GM23338 (cell line): ENCODE data around the gene ZNF480. TPM values are rescaled to one million over a fixed set of nuclear protein-coding genes. Genes with fewer than 3 reads are reported as not detected.

Source experiments
- ATAC-seq: fragments of 200-7000 bp; cut with Tn5 transposase; 3 replicates; pipeline ENCODE4 v1.9.1; 2020
- DNase-seq: peaks from one replicate; pipeline ENCODE4 v3.0.0-alpha.2; 2015; ENCODE audit warnings: low spot score
- H2AFZ ChIP-seq: fragments of 200-600 bp; sonication (generic); 2 replicates; pipeline ENCODE4 v1.8.0; 2016; ENCODE audit warnings: antibody characterized with exemption, mild to moderate bottlenecking, moderate library complexity
- H3F3A ChIP-seq: fragments of 200-600 bp; sonication (generic); replicated peaks from 2 replicates; pipeline ENCODE4 v1.8.0; 2017; ENCODE audit warnings: antibody characterized with exemption, mixed run types, low read depth
- H3K27ac ChIP-seq: fragments of 200-600 bp; sonication (generic); 2 replicates; pipeline ENCODE4 v1.6.1; 2016; ENCODE audit warnings: low read depth
- H3K27me3 ChIP-seq: fragments of 200-600 bp; sonication (generic); 2 replicates; pipeline ENCODE4 v1.8.0; 2016; ENCODE audit warnings: mild to moderate bottlenecking, mixed run types, moderate library complexity; ENCODE audit not compliant: insufficient read depth
- H3K36me3 ChIP-seq: fragments of 200-600 bp; sonication (generic); 2 replicates; pipeline ENCODE4 v1.8.0; 2016; ENCODE audit warnings: mild to moderate bottlenecking; ENCODE audit not compliant: insufficient read depth
- H3K4me1 ChIP-seq: fragments of 200-600 bp; sonication (generic); 2 replicates; pipeline ENCODE4 v1.8.0; 2016; ENCODE audit warnings: mild to moderate bottlenecking, moderate library complexity; ENCODE audit not compliant: insufficient read depth
- H3K4me2 ChIP-seq: fragments of 200-600 bp; sonication (generic); 2 replicates; pipeline ENCODE4 v1.7.1; 2017; ENCODE audit warnings: mixed run types
- H3K4me3 ChIP-seq: fragments of 200-600 bp; sonication (generic); 2 replicates; pipeline ENCODE4 v1.6.1; 2016; ENCODE audit warnings: mixed run types
- H3K79me2 ChIP-seq: fragments of 200-600 bp; sonication (generic); replicated peaks from 2 replicates; pipeline ENCODE4 v1.8.0; 2017; ENCODE audit warnings: mild to moderate bottlenecking; ENCODE audit not compliant: insufficient read depth
- H3K9me2 ChIP-seq: fragments of 200-600 bp; sonication (generic); 2 replicates; pipeline ENCODE4 v1.8.0; 2017; ENCODE audit not compliant: insufficient read depth
- H4K20me1 ChIP-seq: fragments of 200-600 bp; sonication (generic); replicated peaks from 2 replicates; pipeline ENCODE4 v1.8.0; 2017; ENCODE audit warnings: mild to moderate bottlenecking; ENCODE audit not compliant: insufficient read depth
- H3K27ac Mint-ChIP-seq: 2 replicates; pipeline ENCODE4 v1.8.0; 2020; ENCODE audit warnings: inconsistent platforms, mild to moderate bottlenecking, moderate library complexity, mixed read lengths
- H3K27me3 Mint-ChIP-seq: 3 replicates; pipeline ENCODE4 v1.8.0; 2022; ENCODE audit warnings: low read depth, mild to moderate bottlenecking, moderate library complexity, mixed read lengths, inconsistent platforms; ENCODE audit not compliant: insufficient read depth, poor library complexity
- H3K36me3 Mint-ChIP-seq: 3 replicates; pipeline ENCODE4 v1.8.0; 2021; ENCODE audit warnings: low read depth, mild to moderate bottlenecking, inconsistent platforms, moderate library complexity, mixed read lengths
- H3K4me1 Mint-ChIP-seq: 3 replicates; pipeline ENCODE4 v1.8.0; 2020; ENCODE audit warnings: mild to moderate bottlenecking, inconsistent platforms, mixed read lengths
- H3K4me3 Mint-ChIP-seq: 3 replicates; pipeline ENCODE4 v1.8.0; 2021; ENCODE audit warnings: moderate library complexity, mild to moderate bottlenecking, inconsistent platforms, mixed read lengths
- H3K9me3 Mint-ChIP-seq: 3 replicates; pipeline ENCODE4 v1.8.0; 2020; ENCODE audit warnings: moderate library complexity, mild to moderate bottlenecking, inconsistent platforms, mixed read lengths
- CREB1 ChIP-seq: fragments of 250-450 bp; sonication (Bioruptor Pico); IDR thresholded peaks from 2 replicates; pipeline ENCODE4 v1.5.0; 2020; ENCODE audit warnings: low read depth, mild to moderate bottlenecking, moderate library complexity
- EZH2 ChIP-seq: fragments of 200-600 bp; sonication (generic); IDR thresholded peaks from one replicate; pipeline ENCODE4 v1.8.0; 2017; ENCODE audit warnings: antibody characterized with exemption, mild to moderate bottlenecking, low read depth; ENCODE audit not compliant: unreplicated experiment
- JUNB ChIP-seq: IDR thresholded peaks from one replicate; pipeline ENCODE4 v1.6.1; 2016; ENCODE audit warnings: antibody characterized with exemption; ENCODE audit not compliant: unreplicated experiment
- NANOG ChIP-seq: IDR thresholded peaks from 2 replicates; pipeline ENCODE4 v1.6.1; 2016; ENCODE audit warnings: antibody characterized with exemption, borderline replicate concordance
- POLR2AphosphoS5 ChIP-seq: IDR thresholded peaks from 2 replicates; pipeline ENCODE4 v1.6.1; 2016; ENCODE audit warnings: antibody characterized with exemption, low read depth
- STAT1 ChIP-seq: IDR thresholded peaks from one replicate; pipeline ENCODE4 v1.6.1; 2016; ENCODE audit warnings: antibody characterized with exemption; ENCODE audit not compliant: unreplicated experiment
- ZNF114 ChIP-seq: fragments of 250-450 bp; sonication (Bioruptor Pico); IDR thresholded peaks from 2 replicates; pipeline ENCODE4 v1.5.0; 2020; ENCODE audit warnings: mild to moderate bottlenecking, moderate library complexity
- ZNF331 ChIP-seq: fragments of 250-450 bp; sonication (Bioruptor Pico); IDR thresholded peaks from 2 replicates; pipeline ENCODE4 v1.5.0; 2020; ENCODE audit warnings: low read depth, mild to moderate bottlenecking, moderate library complexity
- polyA plus RNA-seq: library from polyadenylated mRNA; unstranded; fragments of >200 nt; fragmentation: Nextera tagmentation; extraction: Ambion mirVana; gene quantifications from 2 replicates; pipeline ENCODE4 v1.2.1, GENCODE V29; 2016
- total RNA-seq: library from RNA; depleted of rRNA; stranded (reverse); fragments of >200 nt; shearing (Covaris generic); gene quantifications from 2 replicates; pipeline ENCODE4 v1.2.3, GENCODE V29; 2014
- TF ChIP-seq, protein P1 (sequence below): IDR thresholded peaks from one replicate; pipeline ENCODE4 v1.6.1; 2018; ENCODE audit warnings: antibody characterized with exemption; ENCODE audit not compliant: unreplicated experiment
- TF ChIP-seq, protein P2 (sequence below), 2 experiments: fragments of 200-600 bp in 1 of 2; sonication (generic) in 1 of 2; conservative IDR thresholded peaks; 2 replicates each; pipeline versions ENCODE4 v1.5.1 to v1.6.1; 2016 to 2017; ENCODE audit warnings: antibody characterized with exemption in 2 of 2, low read depth in 2 of 2, mild to moderate bottlenecking in 2 of 2, moderate library complexity in 1 of 2
- TF ChIP-seq, protein P3 (sequence below): fragments of 250-450 bp; sonication (Bioruptor Pico); IDR thresholded peaks from 2 replicates; pipeline ENCODE4 v1.5.0; 2020; ENCODE audit warnings: mild to moderate bottlenecking, moderate library complexity
- TF ChIP-seq, protein P4 (sequence below): IDR thresholded peaks from 2 replicates; pipeline ENCODE4 v1.6.1; 2016; ENCODE audit warnings: antibody characterized with exemption

ZNF480 gene
- total and polyA plus RNA-seq, 2 experiments from 2014 or later = 34.1 to 37.9 TPM

DNA sequence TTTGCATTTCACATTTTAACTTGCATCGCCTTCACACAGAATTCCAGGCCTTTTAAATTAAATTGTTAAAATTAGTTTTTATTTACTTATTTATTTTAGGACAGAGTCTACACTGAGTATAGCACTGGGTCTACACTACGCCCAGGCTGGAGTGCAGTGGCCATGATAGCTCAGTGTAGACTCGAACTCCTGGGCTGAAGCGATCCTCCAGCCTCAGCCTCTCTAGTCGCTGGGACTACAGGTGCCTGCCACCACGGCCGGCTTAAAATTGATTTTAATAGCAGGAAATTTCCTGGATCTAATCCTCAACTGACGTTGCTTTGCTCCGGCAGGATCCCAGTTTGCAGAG, 38.8 kb downstream of the ZNF480 start:
- H3K36me3 ChIP-seq = no peaks in the 10 kb centered on the region

More for the DNA sequence above, 38.8 kb downstream of the ZNF480 start:
- Mint-ChIP-seq H3K9me3 (peaks cover 46% of the 10 kb centered on the region), H3K27me3 (peaks cover 14% of the 10 kb centered on the region), H3K4me3 (peak overlapping the region; percentile 86), H3K27ac (peak overlapping the region; percentile 95), H3K36me3 (peaks cover 32% of the 10 kb centered on the region), H3K4me1 (no peaks in the 10 kb centered on the region; the same call in 1 of the 3 replicates)
- no peak overlapping the region for H3K27ac ChIP-seq
- no peaks in the 10 kb centered on the region for H3K4me1 ChIP-seq
- peak overlapping the region; percentile 97 for H3K4me2 ChIP-seq
- no peaks in the 10 kb centered on the region for H4K20me1 ChIP-seq
- H3K79me2 ChIP-seq = no peaks in the 10 kb centered on the region
- TF ChIP-seq, protein P1, sequence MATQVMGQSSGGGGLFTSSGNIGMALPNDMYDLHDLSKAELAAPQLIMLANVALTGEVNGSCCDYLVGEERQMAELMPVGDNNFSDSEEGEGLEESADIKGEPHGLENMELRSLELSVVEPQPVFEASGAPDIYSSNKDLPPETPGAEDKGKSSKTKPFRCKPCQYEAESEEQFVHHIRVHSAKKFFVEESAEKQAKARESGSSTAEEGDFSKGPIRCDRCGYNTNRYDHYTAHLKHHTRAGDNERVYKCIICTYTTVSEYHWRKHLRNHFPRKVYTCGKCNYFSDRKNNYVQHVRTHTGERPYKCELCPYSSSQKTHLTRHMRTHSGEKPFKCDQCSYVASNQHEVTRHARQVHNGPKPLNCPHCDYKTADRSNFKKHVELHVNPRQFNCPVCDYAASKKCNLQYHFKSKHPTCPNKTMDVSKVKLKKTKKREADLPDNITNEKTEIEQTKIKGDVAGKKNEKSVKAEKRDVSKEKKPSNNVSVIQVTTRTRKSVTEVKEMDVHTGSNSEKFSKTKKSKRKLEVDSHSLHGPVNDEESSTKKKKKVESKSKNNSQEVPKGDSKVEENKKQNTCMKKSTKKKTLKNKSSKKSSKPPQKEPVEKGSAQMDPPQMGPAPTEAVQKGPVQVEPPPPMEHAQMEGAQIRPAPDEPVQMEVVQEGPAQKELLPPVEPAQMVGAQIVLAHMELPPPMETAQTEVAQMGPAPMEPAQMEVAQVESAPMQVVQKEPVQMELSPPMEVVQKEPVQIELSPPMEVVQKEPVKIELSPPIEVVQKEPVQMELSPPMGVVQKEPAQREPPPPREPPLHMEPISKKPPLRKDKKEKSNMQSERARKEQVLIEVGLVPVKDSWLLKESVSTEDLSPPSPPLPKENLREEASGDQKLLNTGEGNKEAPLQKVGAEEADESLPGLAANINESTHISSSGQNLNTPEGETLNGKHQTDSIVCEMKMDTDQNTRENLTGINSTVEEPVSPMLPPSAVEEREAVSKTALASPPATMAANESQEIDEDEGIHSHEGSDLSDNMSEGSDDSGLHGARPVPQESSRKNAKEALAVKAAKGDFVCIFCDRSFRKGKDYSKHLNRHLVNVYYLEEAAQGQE = no peak
- TF ChIP-seq ZNF114 (no peak), CREB1 (CRISPR knock-in tag) (no peak), EZH2 (no peak), POLR2AphosphoS5 (no peak), ZNF331 (no peak), JUNB (no peak), NANOG (no peak), STAT1 (no peak)
- TF ChIP-seq, protein P2, sequence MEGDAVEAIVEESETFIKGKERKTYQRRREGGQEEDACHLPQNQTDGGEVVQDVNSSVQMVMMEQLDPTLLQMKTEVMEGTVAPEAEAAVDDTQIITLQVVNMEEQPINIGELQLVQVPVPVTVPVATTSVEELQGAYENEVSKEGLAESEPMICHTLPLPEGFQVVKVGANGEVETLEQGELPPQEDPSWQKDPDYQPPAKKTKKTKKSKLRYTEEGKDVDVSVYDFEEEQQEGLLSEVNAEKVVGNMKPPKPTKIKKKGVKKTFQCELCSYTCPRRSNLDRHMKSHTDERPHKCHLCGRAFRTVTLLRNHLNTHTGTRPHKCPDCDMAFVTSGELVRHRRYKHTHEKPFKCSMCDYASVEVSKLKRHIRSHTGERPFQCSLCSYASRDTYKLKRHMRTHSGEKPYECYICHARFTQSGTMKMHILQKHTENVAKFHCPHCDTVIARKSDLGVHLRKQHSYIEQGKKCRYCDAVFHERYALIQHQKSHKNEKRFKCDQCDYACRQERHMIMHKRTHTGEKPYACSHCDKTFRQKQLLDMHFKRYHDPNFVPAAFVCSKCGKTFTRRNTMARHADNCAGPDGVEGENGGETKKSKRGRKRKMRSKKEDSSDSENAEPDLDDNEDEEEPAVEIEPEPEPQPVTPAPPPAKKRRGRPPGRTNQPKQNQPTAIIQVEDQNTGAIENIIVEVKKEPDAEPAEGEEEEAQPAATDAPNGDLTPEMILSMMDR (conservative IDR thresholded peaks at IDR 0.05; ENCODE audit: low read depth in 2 of 2) = no peak
- TF ChIP-seq, protein P3, sequence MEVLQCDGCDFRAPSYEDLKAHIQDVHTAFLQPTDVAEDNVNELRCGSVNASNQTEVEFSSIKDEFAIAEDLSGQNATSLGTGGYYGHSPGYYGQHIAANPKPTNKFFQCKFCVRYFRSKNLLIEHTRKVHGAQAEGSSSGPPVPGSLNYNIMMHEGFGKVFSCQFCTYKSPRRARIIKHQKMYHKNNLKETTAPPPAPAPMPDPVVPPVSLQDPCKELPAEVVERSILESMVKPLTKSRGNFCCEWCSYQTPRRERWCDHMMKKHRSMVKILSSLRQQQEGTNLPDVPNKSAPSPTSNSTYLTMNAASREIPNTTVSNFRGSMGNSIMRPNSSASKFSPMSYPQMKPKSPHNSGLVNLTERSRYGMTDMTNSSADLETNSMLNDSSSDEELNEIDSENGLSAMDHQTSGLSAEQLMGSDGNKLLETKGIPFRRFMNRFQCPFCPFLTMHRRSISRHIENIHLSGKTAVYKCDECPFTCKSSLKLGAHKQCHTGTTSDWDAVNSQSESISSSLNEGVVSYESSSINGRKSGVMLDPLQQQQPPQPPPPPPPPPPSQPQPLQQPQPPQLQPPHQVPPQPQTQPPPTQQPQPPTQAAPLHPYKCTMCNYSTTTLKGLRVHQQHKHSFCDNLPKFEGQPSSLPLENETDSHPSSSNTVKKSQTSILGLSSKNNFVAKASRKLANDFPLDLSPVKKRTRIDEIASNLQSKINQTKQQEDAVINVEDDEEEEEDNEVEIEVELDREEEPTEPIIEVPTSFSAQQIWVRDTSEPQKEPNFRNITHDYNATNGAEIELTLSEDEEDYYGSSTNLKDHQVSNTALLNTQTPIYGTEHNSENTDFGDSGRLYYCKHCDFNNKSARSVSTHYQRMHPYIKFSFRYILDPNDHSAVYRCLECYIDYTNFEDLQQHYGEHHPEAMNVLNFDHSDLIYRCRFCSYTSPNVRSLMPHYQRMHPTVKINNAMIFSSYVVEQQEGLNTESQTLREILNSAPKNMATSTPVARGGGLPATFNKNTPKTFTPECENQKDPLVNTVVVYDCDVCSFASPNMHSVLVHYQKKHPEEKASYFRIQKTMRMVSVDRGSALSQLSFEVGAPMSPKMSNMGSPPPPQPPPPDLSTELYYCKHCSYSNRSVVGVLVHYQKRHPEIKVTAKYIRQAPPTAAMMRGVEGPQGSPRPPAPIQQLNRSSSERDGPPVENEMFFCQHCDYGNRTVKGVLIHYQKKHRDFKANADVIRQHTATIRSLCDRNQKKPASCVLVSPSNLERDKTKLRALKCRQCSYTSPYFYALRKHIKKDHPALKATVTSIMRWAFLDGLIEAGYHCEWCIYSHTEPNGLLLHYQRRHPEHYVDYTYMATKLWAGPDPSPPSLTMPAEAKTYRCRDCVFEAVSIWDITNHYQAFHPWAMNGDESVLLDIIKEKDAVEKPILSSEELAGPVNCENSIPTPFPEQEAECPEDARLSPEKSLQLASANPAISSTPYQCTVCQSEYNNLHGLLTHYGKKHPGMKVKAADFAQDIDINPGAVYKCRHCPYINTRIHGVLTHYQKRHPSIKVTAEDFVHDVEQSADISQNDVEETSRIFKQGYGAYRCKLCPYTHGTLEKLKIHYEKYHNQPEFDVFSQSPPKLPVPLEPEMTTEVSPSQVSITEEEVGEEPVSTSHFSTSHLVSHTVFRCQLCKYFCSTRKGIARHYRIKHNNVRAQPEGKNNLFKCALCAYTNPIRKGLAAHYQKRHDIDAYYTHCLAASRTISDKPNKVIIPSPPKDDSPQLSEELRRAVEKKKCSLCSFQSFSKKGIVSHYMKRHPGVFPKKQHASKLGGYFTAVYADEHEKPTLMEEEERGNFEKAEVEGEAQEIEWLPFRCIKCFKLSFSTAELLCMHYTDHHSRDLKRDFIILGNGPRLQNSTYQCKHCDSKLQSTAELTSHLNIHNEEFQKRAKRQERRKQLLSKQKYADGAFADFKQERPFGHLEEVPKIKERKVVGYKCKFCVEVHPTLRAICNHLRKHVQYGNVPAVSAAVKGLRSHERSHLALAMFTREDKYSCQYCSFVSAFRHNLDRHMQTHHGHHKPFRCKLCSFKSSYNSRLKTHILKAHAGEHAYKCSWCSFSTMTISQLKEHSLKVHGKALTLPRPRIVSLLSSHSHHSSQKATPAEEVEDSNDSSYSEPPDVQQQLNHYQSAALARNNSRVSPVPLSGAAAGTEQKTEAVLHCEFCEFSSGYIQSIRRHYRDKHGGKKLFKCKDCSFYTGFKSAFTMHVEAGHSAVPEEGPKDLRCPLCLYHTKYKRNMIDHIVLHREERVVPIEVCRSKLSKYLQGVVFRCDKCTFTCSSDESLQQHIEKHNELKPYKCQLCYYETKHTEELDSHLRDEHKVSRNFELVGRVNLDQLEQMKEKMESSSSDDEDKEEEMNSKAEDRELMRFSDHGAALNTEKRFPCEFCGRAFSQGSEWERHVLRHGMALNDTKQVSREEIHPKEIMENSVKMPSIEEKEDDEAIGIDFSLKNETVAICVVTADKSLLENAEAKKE (CRISPR knock-in tag) = no peak
- TF ChIP-seq, protein P4, sequence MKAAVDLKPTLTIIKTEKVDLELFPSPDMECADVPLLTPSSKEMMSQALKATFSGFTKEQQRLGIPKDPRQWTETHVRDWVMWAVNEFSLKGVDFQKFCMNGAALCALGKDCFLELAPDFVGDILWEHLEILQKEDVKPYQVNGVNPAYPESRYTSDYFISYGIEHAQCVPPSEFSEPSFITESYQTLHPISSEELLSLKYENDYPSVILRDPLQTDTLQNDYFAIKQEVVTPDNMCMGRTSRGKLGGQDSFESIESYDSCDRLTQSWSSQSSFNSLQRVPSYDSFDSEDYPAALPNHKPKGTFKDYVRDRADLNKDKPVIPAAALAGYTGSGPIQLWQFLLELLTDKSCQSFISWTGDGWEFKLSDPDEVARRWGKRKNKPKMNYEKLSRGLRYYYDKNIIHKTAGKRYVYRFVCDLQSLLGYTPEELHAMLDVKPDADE = no peak
- no peaks in the 10 kb centered on the region for H3K27me3 ChIP-seq
- H3K9me2 ChIP-seq = no peaks in the 10 kb centered on the region
- peak overlapping the region; percentile 52 for H2AFZ ChIP-seq
- no peak for DNase-seq
- H3K4me3 ChIP-seq = peak overlapping the region; percentile 93
- ATAC-seq = peak; percentile 39
- H3F3A ChIP-seq = no peaks in the 10 kb centered on the region
